Measurements from ENCODE around the gene SYTL1.
A peak's percentile ranks its signal among the peaks of the same experiment; 100 is the strongest.

The SYTL1 gene

DNA sequence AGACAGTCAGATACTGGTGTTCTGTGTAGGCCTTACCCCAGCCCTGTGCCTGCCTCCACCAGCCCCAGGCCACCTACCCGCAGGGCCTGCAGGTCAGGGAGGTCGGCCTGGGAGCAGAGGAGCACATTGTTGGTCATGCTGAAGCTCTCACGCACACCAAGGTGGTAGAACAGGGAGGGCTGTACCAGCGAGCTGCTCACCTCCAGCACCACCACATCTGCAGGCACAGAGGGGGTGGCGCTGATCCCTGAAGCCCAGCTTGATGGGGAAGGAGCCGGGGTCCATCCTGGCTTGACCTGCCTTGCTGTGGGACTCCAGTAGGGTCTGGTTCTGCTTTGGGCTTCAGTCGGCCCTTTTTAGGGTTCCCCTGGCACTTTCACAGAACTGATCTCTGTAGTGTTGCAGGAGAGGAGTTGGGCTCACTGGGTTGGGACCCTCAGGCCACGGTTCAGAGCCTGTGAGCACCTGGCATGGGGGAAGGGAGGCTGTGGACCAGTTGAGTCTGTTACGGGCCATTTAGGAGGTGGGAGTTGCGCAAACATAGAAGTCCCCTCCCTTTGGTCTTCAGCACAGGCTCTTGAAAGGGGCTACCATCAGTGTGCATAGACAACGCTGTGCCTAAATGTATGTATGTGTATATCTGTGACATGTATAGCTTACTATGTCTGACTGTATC, 23.0 kb downstream of the SYTL1 start:
- DNase-seq = no peak

- peak; percentile 92 for DNase-seq
Observed at GRCh38 chr1:27365372-27366112, 23.7 kb downstream of the SYTL1 start.

GRCh38 chr1:27366113-27366410, 24.2 kb downstream of the SYTL1 start:
- peak; percentile 87 for DNase-seq

DNA sequence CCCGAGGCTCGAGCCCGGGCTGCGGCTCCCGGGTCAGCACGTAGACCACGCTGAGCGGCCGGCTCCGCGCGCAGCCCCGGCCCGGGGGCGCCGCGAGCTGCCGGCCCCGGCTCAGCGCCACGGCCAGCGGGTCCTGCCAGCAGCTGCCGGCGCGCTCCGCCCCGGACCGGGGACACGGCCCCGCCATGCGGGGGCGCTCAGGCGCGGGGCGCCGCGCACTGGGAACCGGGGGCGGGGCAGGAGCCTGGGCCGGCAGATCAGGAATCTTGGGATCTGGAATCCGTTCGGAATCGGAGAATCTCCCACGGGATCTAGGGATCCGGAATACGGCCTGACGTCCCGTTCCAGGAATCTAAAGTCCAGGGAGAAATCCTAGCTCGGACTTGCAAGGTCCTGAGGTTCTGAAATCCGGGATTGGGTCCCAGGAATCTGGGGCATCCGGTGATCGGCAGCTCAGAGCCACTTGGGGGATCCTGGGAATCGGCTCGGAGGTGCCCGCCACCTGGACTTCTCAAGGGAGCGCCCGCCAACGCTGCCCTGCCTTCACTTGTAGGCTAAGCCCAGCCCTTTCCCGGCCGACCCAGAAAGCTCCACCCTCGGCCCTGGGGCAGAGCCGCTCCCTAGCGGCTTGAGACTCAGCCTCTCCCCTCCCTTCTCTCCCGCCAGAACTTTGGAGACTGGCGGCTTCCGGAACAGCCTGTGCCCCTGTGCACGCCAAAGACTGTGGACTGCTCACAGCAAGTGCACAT, 24.8 kb downstream of the SYTL1 start, which contains the start of gene MAP3K6:
Gene MAP3K6, minus strand, starts transcription at position 551 of the 749 bp plus-strand sequence. Its CDS starts 364 bp downstream, at position 187.
- peak; percentile 82 for DNase-seq

GRCh38 chr1:27367160-27367650, 25.4 kb downstream of the SYTL1 start:
- DNase-seq = no peak

GRCh38 chr1:27368869-27369582, 27.2 kb downstream of the SYTL1 start:
- peak; percentile 27 for DNase-seq

DNA sequence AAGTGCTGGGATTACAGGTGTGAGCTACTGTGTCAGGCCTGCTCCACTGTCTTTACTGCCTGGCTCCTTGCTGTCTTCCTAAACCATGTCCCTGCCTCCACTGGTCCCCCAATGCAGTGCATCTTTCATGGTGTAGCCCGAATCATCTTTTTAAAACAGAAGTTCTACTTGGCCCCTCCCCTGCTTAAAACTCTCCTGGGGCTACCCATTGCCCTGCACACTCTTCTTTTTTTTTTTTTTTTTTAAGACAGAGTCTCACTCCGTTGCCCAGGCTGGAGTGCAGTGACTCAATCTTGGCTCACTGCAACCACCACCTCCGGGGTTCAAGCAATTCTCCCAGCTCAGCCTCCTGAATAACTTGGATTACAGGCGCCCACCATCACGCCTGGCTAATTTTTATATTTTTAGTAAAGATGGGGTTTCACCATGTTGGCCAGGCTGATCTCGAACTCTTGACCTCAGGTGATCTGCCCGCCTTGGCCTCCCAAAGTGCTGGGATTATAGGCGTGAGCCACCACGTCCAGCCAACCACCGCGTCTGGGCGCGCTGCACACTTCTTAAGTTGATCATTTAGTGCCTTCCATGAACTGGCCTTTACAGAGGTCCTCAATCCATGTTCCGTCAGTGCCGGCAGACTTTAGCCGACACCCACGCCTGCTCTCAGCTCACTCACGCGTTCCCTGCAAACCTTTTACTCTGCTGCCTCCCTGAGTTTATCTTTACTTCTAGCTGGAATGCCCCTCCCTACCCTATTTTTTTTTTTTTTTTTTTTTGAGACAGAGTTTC, 30.4 kb downstream of the SYTL1 start:
- no peak for DNase-seq

- DNase-seq = peak; percentile 22
Observed at GRCh38 chr1:27372808-27373690, 31.2 kb downstream of the SYTL1 start.

GRCh38 chr1:27374362-27375086, 32.7 kb downstream of the SYTL1 start, which contains the start of gene FCN3:
FCN3 (minus strand) TSS chr1:27374824; CDS start chr1:27374818, 6 bp downstream.
- DNase-seq = no peak

- no peak for DNase-seq
Observed at GRCh38 chr1:27377760-27378495, 36.1 kb downstream of the SYTL1 start.

- DNase-seq = no peak
Observed at GRCh38 chr1:27379564-27380122, 37.8 kb downstream of the SYTL1 start.

- DNase-seq = no peak
Observed at GRCh38 chr1:27380224-27380623, 38.4 kb downstream of the SYTL1 start.

GRCh38 chr1:27380766-27381733, 39.2 kb downstream of the SYTL1 start:
- no peak for DNase-seq

GRCh38 chr1:27381969-27382762, 40.3 kb downstream of the SYTL1 start:
- no peak for DNase-seq

DNA sequence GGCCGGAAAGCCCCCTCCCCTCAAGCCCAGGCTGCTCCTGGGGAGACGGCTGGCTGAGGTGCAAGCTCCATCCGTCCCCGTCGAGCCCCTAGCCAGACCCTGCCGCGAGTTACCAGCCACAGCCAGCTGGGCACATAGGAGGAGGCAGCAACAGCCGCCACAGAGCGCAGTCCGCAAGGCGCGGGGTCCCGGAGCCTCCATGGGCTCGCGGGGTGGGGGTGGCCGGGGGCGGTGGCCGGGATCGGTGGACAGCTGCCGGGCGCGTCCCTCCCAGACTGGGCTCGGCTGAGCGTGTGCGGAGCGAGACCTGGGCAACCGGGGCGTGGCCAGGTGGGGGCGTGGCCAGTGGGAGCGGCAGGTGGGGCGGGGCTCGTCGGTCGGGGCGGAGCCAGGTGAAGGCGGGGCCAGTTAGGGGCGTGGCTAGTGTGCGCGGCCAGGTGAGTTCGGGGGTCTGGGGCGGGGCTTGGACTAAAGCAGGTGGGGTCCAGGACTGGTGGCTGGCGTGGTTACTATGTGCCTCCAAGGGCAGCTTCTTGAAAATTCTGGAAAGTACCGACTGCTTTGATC, 41.3 kb downstream of the SYTL1 start, which contains the start of gene CD164L2:
Gene CD164L2, minus strand, starts transcription at position 295 of the 567 bp plus-strand sequence. Its CDS starts 94 bp downstream, at position 201.
- no peak for DNase-seq

- no peak for DNase-seq
Observed at GRCh38 chr1:27383661-27384060, 41.8 kb downstream of the SYTL1 start.

All from fibroblast of skin of scalp (primary cell).